Measurements from ENCODE around the gene TNFRSF14. TPM values are rescaled to one million over a fixed set of nuclear protein-coding genes. Genes with fewer than 3 reads are reported as not detected.

The TNFRSF14 gene
- total and polyA plus RNA-seq, 9 of the 15 experiments (the other 6 are each of a cell fraction or from before 2014, with no cell fraction given), result 0.11 to 2.3 (median 0.68) TPM; not detected in 2

DNA sequence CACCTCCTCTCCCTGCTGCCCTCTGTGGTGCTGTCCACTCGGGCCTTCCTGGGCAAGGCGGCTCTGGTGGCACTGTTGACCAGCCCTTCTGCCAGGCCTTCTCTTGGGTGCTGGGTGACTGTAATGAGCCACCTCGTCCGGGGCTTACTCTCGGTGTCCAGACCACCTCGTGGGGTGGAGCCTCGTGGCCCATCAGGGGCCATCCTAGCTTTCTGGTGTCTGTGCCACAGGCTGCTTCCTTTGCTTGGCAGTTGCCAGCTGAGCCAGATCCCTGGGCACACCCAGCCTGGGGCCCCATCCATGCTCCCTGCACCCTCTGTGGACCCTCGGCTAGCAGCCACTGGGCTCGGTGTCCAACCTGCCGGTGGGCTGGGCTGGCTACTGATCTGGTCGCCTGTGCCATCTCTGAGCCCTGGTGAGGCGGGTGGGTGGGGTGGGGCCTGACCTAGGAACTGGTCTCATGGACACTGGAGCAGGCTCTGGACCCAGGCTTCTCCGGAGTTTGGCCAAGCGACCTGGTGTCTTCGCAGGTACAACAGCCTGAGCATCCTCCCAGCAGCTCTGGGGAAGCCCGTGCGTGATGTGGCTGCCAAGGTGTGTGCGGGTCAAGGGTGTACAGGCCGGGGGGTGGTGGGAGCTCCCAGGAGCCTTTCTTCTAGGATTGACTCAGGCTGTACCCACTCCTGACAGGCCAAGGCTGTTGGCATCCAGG is 31.8 kb downstream of the TNFRSF14 start (continued):
- TF ChIP-seq, protein P1, sequence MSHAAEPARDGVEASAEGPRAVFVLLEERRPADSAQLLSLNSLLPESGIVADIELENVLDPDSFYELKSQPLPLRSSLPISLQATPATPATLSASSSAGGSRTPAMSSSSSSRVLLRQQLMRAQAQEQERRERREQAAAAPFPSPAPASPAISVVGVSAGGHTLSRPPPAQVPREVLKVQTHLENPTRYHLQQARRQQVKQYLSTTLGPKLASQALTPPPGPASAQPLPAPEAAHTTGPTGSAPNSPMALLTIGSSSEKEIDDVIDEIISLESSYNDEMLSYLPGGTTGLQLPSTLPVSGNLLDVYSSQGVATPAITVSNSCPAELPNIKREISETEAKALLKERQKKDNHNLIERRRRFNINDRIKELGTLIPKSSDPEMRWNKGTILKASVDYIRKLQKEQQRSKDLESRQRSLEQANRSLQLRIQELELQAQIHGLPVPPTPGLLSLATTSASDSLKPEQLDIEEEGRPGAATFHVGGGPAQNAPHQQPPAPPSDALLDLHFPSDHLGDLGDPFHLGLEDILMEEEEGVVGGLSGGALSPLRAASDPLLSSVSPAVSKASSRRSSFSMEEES (CRISPR knock-in tag; IDR thresholded peaks at IDR 0.05), result no peak
- TF ChIP-seq, protein P2, sequence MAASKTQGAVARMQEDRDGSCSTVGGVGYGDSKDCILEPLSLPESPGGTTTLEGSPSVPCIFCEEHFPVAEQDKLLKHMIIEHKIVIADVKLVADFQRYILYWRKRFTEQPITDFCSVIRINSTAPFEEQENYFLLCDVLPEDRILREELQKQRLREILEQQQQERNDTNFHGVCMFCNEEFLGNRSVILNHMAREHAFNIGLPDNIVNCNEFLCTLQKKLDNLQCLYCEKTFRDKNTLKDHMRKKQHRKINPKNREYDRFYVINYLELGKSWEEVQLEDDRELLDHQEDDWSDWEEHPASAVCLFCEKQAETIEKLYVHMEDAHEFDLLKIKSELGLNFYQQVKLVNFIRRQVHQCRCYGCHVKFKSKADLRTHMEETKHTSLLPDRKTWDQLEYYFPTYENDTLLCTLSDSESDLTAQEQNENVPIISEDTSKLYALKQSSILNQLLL (CRISPR knock-in tag; IDR thresholded peaks at IDR 0.05; ENCODE audit: borderline replicate concordance), result no peak
- TF ChIP-seq, protein P3, sequence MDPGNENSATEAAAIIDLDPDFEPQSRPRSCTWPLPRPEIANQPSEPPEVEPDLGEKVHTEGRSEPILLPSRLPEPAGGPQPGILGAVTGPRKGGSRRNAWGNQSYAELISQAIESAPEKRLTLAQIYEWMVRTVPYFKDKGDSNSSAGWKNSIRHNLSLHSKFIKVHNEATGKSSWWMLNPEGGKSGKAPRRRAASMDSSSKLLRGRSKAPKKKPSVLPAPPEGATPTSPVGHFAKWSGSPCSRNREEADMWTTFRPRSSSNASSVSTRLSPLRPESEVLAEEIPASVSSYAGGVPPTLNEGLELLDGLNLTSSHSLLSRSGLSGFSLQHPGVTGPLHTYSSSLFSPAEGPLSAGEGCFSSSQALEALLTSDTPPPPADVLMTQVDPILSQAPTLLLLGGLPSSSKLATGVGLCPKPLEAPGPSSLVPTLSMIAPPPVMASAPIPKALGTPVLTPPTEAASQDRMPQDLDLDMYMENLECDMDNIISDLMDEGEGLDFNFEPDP (CRISPR knock-in tag; IDR thresholded peaks at IDR 0.05), result no peak
- no peak for TF ChIP-seq POLR2AphosphoS2 (IDR thresholded peaks at IDR 0.05; ENCODE audit: low read length)
- TF ChIP-seq, protein P4, sequence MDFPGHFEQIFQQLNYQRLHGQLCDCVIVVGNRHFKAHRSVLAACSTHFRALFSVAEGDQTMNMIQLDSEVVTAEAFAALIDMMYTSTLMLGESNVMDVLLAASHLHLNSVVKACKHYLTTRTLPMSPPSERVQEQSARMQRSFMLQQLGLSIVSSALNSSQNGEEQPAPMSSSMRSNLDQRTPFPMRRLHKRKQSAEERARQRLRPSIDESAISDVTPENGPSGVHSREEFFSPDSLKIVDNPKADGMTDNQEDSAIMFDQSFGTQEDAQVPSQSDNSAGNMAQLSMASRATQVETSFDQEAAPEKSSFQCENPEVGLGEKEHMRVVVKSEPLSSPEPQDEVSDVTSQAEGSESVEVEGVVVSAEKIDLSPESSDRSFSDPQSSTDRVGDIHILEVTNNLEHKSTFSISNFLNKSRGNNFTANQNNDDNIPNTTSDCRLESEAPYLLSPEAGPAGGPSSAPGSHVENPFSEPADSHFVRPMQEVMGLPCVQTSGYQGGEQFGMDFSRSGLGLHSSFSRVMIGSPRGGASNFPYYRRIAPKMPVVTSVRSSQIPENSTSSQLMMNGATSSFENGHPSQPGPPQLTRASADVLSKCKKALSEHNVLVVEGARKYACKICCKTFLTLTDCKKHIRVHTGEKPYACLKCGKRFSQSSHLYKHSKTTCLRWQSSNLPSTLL (IDR thresholded peaks at IDR 0.05), result no peak
